ENCODE data around the gene PHF21B. TPM values are rescaled to one million over a fixed set of nuclear protein-coding genes. Genes with fewer than 3 reads are reported as not detected.
A peak's percentile ranks its signal among the peaks of the same experiment; 100 is the strongest.

PHF21B gene
- total and polyA plus RNA-seq, 2 donors (not counting 1 experiment from before 2014, with no cell fraction given) = 0.17 TPM; not detected in 1

DNA sequence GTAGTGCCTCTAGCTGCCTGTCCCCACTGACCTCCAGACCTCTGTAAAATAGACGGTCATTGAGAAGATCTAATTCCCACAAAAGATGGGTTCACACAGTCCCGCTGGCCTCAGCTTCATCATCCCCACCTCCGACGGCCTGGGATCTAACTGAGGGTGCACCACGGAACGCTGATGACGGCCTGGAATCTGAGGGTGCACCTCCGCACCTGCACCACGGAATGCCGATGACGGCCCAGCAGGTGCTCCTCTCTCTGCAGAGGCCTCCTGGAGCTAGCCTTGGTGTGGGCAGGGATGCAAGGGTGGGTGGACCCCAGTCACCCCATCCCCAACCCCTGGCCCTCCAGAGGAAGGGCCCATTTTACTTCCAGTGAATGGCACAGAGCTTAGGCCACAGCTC lies 77.3 kb downstream of the PHF21B start:
- no peak for TF ChIP-seq EZH2 (IDR thresholded peaks at IDR 0.05; ENCODE audit: low read length, missing control alignments)
- TF ChIP-seq, protein P1, sequence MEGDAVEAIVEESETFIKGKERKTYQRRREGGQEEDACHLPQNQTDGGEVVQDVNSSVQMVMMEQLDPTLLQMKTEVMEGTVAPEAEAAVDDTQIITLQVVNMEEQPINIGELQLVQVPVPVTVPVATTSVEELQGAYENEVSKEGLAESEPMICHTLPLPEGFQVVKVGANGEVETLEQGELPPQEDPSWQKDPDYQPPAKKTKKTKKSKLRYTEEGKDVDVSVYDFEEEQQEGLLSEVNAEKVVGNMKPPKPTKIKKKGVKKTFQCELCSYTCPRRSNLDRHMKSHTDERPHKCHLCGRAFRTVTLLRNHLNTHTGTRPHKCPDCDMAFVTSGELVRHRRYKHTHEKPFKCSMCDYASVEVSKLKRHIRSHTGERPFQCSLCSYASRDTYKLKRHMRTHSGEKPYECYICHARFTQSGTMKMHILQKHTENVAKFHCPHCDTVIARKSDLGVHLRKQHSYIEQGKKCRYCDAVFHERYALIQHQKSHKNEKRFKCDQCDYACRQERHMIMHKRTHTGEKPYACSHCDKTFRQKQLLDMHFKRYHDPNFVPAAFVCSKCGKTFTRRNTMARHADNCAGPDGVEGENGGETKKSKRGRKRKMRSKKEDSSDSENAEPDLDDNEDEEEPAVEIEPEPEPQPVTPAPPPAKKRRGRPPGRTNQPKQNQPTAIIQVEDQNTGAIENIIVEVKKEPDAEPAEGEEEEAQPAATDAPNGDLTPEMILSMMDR (conservative IDR thresholded peaks at IDR 0.05 in 1 of 2, IDR thresholded peaks at IDR 0.05 in 1 of 2; ENCODE audit: low read depth in 1 of 2, low read length in 2 of 2) = no peak
- no peak overlapping the region for H3K9ac ChIP-seq (ENCODE audit: insufficient read depth, low read length)
- H3K79me2 ChIP-seq (ENCODE audit: control insufficient read depth, insufficient read depth, low read length) = no peaks in the 10 kb centered on the region
- H2AFZ ChIP-seq (ENCODE audit: low read length) = no peak overlapping the region
- no peaks in the 10 kb centered on the region for H3K36me3 ChIP-seq (ENCODE audit: control insufficient read depth, insufficient read depth, low read length)
- H3K27me3 ChIP-seq (ENCODE audit: control insufficient read depth, insufficient read depth, low read length) = no peaks in the 10 kb centered on the region
- H3K9me3 ChIP-seq (ENCODE audit: control insufficient read depth, insufficient read depth, low read depth, low read length) = no peaks in the 10 kb centered on the region
- no peak overlapping the region for H3K4me3 ChIP-seq (replicated peaks in 1 of 4; ENCODE audit: control extremely low read depth in 1 of 4, insufficient read depth in 1 of 4, low read depth in 3 of 4, low read length in 4 of 4)
- no peak for DNase-seq (ENCODE audit: low read depth in 2 of 2)
- no peaks in the 10 kb centered on the region for H3K4me1 ChIP-seq (ENCODE audit: control insufficient read depth, extremely low read depth, insufficient read depth, low read length)
- H3K27ac ChIP-seq (ENCODE audit: insufficient read depth, low read length) = no peak overlapping the region
- no peaks in the 10 kb centered on the region for H4K20me1 ChIP-seq (ENCODE audit: control insufficient read depth, extremely low read depth, insufficient read depth, low read length)
- no peak overlapping the region for H3K4me2 ChIP-seq (ENCODE audit: extremely low read depth, insufficient read depth, low read length)

DNA sequence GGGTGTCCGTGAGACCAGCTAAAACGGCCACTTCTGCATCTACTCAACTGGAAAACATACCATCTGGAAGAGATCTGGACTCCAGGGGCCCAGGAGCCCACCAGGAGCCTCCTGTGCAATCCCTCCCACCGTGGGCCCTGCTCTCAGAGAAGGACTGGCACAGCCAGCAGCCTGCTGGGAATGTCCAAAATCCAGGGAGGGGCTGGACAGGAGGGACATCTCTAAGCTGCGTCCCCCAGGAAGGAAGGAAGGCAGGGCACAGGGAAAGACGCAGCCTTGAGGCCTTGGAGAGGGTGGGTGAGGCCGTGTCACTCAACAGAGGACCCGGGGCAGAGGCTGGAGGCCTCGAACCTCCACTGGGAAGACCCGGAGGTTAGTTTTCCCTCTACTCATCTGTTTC lies 78.0 kb downstream of the PHF21B start:
- Histone ChIP-seq H3K9ac (ENCODE audit: insufficient read depth, low read length) (no peak overlapping the region), H3K36me3 (ENCODE audit: control insufficient read depth, insufficient read depth, low read length) (no peaks in the 10 kb centered on the region), H3K9me3 (ENCODE audit: control insufficient read depth, insufficient read depth, low read depth, low read length) (no peaks in the 10 kb centered on the region), H4K20me1 (ENCODE audit: control insufficient read depth, extremely low read depth, insufficient read depth, low read length) (no peaks in the 10 kb centered on the region), H3K4me3 (replicated peaks in 1 of 4; ENCODE audit: control extremely low read depth in 1 of 4, insufficient read depth in 1 of 4, low read depth in 3 of 4, low read length in 4 of 4) (no peak overlapping the region), H3K27me3 (ENCODE audit: control insufficient read depth, insufficient read depth, low read length) (no peaks in the 10 kb centered on the region), H3K79me2 (ENCODE audit: control insufficient read depth, insufficient read depth, low read length) (no peaks in the 10 kb centered on the region), H3K27ac (ENCODE audit: insufficient read depth, low read length) (no peak overlapping the region), H2AFZ (ENCODE audit: low read length) (no peak overlapping the region), H3K4me1 (ENCODE audit: control insufficient read depth, extremely low read depth, insufficient read depth, low read length) (no peaks in the 10 kb centered on the region), H3K4me2 (ENCODE audit: extremely low read depth, insufficient read depth, low read length) (no peak overlapping the region)
- no peak for DNase-seq (ENCODE audit: low read depth in 2 of 2)
- TF ChIP-seq, protein P1 (conservative IDR thresholded peaks at IDR 0.05 in 1 of 2, IDR thresholded peaks at IDR 0.05 in 1 of 2; ENCODE audit: low read depth in 1 of 2, low read length in 2 of 2) = no peak
- TF ChIP-seq EZH2 (IDR thresholded peaks at IDR 0.05; ENCODE audit: low read length, missing control alignments) = no peak

DNA sequence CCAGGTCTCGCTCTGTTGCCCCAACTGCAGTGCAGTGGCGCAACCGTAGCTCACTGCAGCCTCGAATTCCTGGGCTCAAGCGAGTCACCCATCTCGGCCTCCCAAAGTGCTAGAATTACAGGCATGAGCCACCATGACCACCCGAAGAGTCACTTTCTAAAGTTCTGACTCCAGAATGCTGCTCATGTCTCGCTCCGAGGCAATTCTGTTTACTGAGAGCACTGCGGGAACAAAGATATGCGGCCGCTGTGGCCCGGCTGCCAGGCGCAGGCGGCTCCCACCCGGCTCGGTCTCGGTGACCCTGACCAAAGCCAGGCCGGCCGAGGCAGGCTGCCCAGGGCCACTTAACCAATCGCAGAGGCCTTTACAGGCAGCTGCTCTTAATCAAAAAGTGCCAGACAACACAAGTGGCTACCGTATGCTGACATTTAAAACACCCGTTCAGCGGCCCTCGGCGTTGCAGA lies 78.7 kb downstream of the PHF21B start:
- Histone ChIP-seq H3K9ac (ENCODE audit: insufficient read depth, low read length) (no peak overlapping the region), H3K79me2 (ENCODE audit: control insufficient read depth, insufficient read depth, low read length) (no peaks in the 10 kb centered on the region), H3K9me3 (ENCODE audit: control insufficient read depth, insufficient read depth, low read depth, low read length) (no peaks in the 10 kb centered on the region), H3K4me3 (replicated peaks in 1 of 4; ENCODE audit: control extremely low read depth in 1 of 4, insufficient read depth in 1 of 4, low read depth in 3 of 4, low read length in 4 of 4) (no peak overlapping the region), H3K27me3 (ENCODE audit: control insufficient read depth, insufficient read depth, low read length) (no peaks in the 10 kb centered on the region), H3K36me3 (ENCODE audit: control insufficient read depth, insufficient read depth, low read length) (no peaks in the 10 kb centered on the region), H3K4me2 (ENCODE audit: extremely low read depth, insufficient read depth, low read length) (no peak overlapping the region), H4K20me1 (ENCODE audit: control insufficient read depth, extremely low read depth, insufficient read depth, low read length) (no peaks in the 10 kb centered on the region), H3K27ac (ENCODE audit: insufficient read depth, low read length) (no peak overlapping the region), H3K4me1 (ENCODE audit: control insufficient read depth, extremely low read depth, insufficient read depth, low read length) (no peaks in the 10 kb centered on the region), H2AFZ (ENCODE audit: low read length) (no peak overlapping the region)
- peak; percentile 14 to 38 for DNase-seq (ENCODE audit: low read depth in 2 of 2)
- TF ChIP-seq, protein P1 (conservative IDR thresholded peaks at IDR 0.05 in 1 of 2, IDR thresholded peaks at IDR 0.05 in 1 of 2; ENCODE audit: low read depth in 1 of 2, low read length in 2 of 2) = no peak
- TF ChIP-seq EZH2 (IDR thresholded peaks at IDR 0.05; ENCODE audit: low read length, missing control alignments) = no peak
